ENCODE results near the gene OPN1MW.
"Not testable (repeated sequence)": the region's sequence is repeated elsewhere in the genome, so short reads cannot be mapped to it uniquely, and the experiment has no call there.

- not testable (repeated sequence) for TF ChIP-seq RAD21 (IDR thresholded peaks at IDR 0.05; ENCODE audit: low read length); EP300 (IDR thresholded peaks at IDR 0.05; ENCODE audit: borderline replicate concordance in 1 of 2, low read depth in 1 of 2, low read length in 1 of 2); MAX (IDR thresholded peaks at IDR 0.05; ENCODE audit: low read depth); YY1 (IDR thresholded peaks at IDR 0.05; ENCODE audit: low read depth)
Measured at GRCh38 chrX:154233620-154234019, 51.2 kb downstream of the OPN1MW start.

Measured in SK-N-SH (cell line).